NT2/D1 (cell line): ENCODE data around the gene DYSF.

ENCODE experiments used
- YY1 ChIP-seq: IDR thresholded peaks from 2 replicates; pipeline ENCODE4 v1.6.1; 2011; ENCODE audit not compliant: insufficient read length, insufficient read depth
- ZNF274 ChIP-seq: IDR thresholded peaks from 2 replicates; pipeline ENCODE4 v1.6.1; 2011; ENCODE audit warnings: mild to moderate bottlenecking, low read depth, low read length

GRCh38 chr2:71469403-71470398 lies 16.3 kb downstream of the DYSF start:
- TF ChIP-seq ZNF274 (no peak), YY1 (no peak)
